Caco-2 (cell line): ENCODE measurements around the gene PSRC1. TPM values are rescaled to one million over a fixed set of nuclear protein-coding genes. Genes with fewer than 3 reads are reported as not detected.

Experiments
- BruUV-seq: library from RNA; stranded (reverse); fragments of 400-500 nt; replicated peaks from 2 replicates; lab custom pipeline; 2021; lab: Mats Ljungman, UMichigan
- CTCF ChIA-PET: fragments of 300-600 bp; sonication (Branson Sonifier 250); formaldehyde crosslinking; loops from one replicate; lab custom pipeline; 2022; ENCODE audit warnings: antibody characterized with exemption; lab: Charles Lee
- POLR2A ChIA-PET: fragments of 300-600 bp; sonication (Branson Sonifier 250); formaldehyde crosslinking; loops from one replicate; lab custom pipeline; 2022; ENCODE audit warnings: antibody characterized with exemption; lab: Charles Lee
- DNase-seq, 2 experiments: peaks; one replicate each; pipeline versions ENCODE4 v3.0.0 to v3.0.0-alpha.2; 2020 to 2022
- H3K27me3 ChIP-seq: replicated peaks from 2 replicates; pipeline ENCODE4 v1.6.0; 2011; ENCODE audit warnings: low read length; ENCODE audit not compliant: control insufficient read depth, insufficient read depth
- H3K36me3 ChIP-seq: 2 replicates; pipeline ENCODE4 v1.5.1; 2011; ENCODE audit warnings: low read length; ENCODE audit not compliant: control insufficient read depth, insufficient read depth
- H3K4me1 ChIP-seq: fragments of 250-450 bp; sonication (Bioruptor Pico); 2 replicates; pipeline ENCODE4 v1.5.1; 2020; ENCODE audit warnings: mild to moderate bottlenecking
- H3K4me3 ChIP-seq: 2 replicates; pipeline ENCODE4 v1.5.1; 2011; ENCODE audit warnings: low read depth, mild to moderate bottlenecking, control low read depth, low read length
- H3K9me3 ChIP-seq: fragments of 250-450 bp; sonication (Bioruptor Pico); 2 replicates; pipeline ENCODE4 v1.5.1; 2020; ENCODE audit warnings: mild to moderate bottlenecking, moderate library complexity
- H3K27ac Mint-ChIP-seq: one replicate; pipeline ENCODE4 v1.8.0; 2022; ENCODE audit warnings: mixed read lengths; ENCODE audit not compliant: unreplicated experiment
- H3K27me3 Mint-ChIP-seq: one replicate; pipeline ENCODE4 v1.8.0; 2022; ENCODE audit warnings: mixed read lengths; ENCODE audit not compliant: insufficient read depth, unreplicated experiment
- H3K36me3 Mint-ChIP-seq: one replicate; pipeline ENCODE4 v1.8.0; 2022; ENCODE audit warnings: mild to moderate bottlenecking, mixed read lengths; ENCODE audit not compliant: insufficient read depth, unreplicated experiment
- H3K4me1 Mint-ChIP-seq: one replicate; pipeline ENCODE4 v1.8.0; 2022; ENCODE audit warnings: low read depth, mixed read lengths; ENCODE audit not compliant: unreplicated experiment
- H3K4me3 Mint-ChIP-seq: one replicate; pipeline ENCODE4 v1.8.0; 2022; ENCODE audit warnings: mild to moderate bottlenecking, moderate library complexity, mixed read lengths; ENCODE audit not compliant: unreplicated experiment
- H3K9me3 Mint-ChIP-seq: one replicate; pipeline ENCODE4 v1.8.0; 2022; ENCODE audit warnings: mixed read lengths; ENCODE audit not compliant: unreplicated experiment
- CTCF ChIP-seq, 2 experiments: fragments of 200-600 bp in 1 of 2; IDR thresholded peaks; 1 replicate in 1 of 2; 2 replicates in 1 of 2; pipeline versions ENCODE4 v1.5.1 to v1.8.0; 2011 to 2022; ENCODE audit warnings: antibody characterized with exemption in 1 of 2, control low read depth in 1 of 2, inconsistent platforms in 1 of 2, low read depth in 1 of 2, low read length in 1 of 2, mild to moderate bottlenecking in 1 of 2, moderate library complexity in 1 of 2; ENCODE audit not compliant: insufficient read depth in 1 of 2, severe bottlenecking in 1 of 2, unreplicated experiment in 1 of 2
- intact Hi-C: fragments of 100-400 bp; cut with micrococcal nuclease; formaldehyde crosslinking; loops from one replicate; pipeline ENCODE4 v1.10.0; 2022; ENCODE audit not compliant: unreplicated experiment
- total RNA-seq: library from RNA; stranded (reverse); gene quantifications from 2 replicates; pipeline ENCODE4 v1.2.3, GENCODE V29; 2022

Gene PSRC1
- total RNA-seq, 1 experiment from 2014 or later = 24.9 TPM

GRCh38 chr1:109315288-109315687 is 32.3 kb upstream of the PSRC1 start:
- Histone ChIP-seq H3K4me3 (no peak overlapping the region), H3K4me1 (no peaks in the 10 kb centered on the region), H3K36me3 (no peaks in the 10 kb centered on the region), H3K27me3 (no peaks in the 10 kb centered on the region), H3K9me3 (no peaks in the 10 kb centered on the region)
- Mint-ChIP-seq H3K4me3 (no peak overlapping the region), H3K27ac (no peak overlapping the region), H3K27me3 (no peaks in the 10 kb centered on the region), H3K36me3 (peaks cover 17% of the 10 kb centered on the region), H3K4me1 (no peaks in the 10 kb centered on the region), H3K9me3 (no peaks in the 10 kb centered on the region)
- intact Hi-C loops = no loop called here
- BruUV-seq = no TSS peak
- no peak for TF ChIP-seq CTCF (IDR thresholded peaks at IDR 0.05; ENCODE audit: insufficient read depth in 1 of 2, low read depth in 1 of 2, low read length in 1 of 2, severe bottlenecking in 1 of 2, unreplicated experiment in 1 of 2)
- ChIA-PET CTCF (no interaction called here), POLR2A (no interaction called here)
- no peak for DNase-seq

GRCh38 chr1:109314795-109315194 is 31.9 kb upstream of the PSRC1 start:
- no peak for TF ChIP-seq CTCF (IDR thresholded peaks at IDR 0.05; ENCODE audit: insufficient read depth in 1 of 2, low read depth in 1 of 2, low read length in 1 of 2, severe bottlenecking in 1 of 2, unreplicated experiment in 1 of 2)
- Histone ChIP-seq H3K4me3 (no peak overlapping the region), H3K9me3 (no peaks in the 10 kb centered on the region), H3K4me1 (no peaks in the 10 kb centered on the region), H3K36me3 (no peaks in the 10 kb centered on the region), H3K27me3 (no peaks in the 10 kb centered on the region)
- intact Hi-C loops = no loop called here
- POLR2A ChIA-PET = no interaction called here
- no TSS peak for BruUV-seq
- CTCF ChIA-PET = no interaction called here
- Mint-ChIP-seq H3K9me3 (no peaks in the 10 kb centered on the region), H3K4me3 (no peak overlapping the region), H3K36me3 (peaks cover 17% of the 10 kb centered on the region), H3K4me1 (no peaks in the 10 kb centered on the region), H3K27me3 (no peaks in the 10 kb centered on the region), H3K27ac (no peak overlapping the region)
- DNase-seq = no peak

GRCh38 chr1:109312978-109313775 is 30.2 kb upstream of the PSRC1 start:
- Histone ChIP-seq H3K4me3 (no peak overlapping the region), H3K4me1 (no peaks in the 10 kb centered on the region), H3K36me3 (no peaks in the 10 kb centered on the region), H3K9me3 (no peaks in the 10 kb centered on the region), H3K27me3 (no peaks in the 10 kb centered on the region)
- Mint-ChIP-seq H3K36me3 (peaks cover 17% of the 10 kb centered on the region), H3K4me1 (no peaks in the 10 kb centered on the region), H3K27ac (no peak overlapping the region), H3K4me3 (no peak overlapping the region), H3K27me3 (no peaks in the 10 kb centered on the region), H3K9me3 (no peaks in the 10 kb centered on the region)
- intact Hi-C loops = no loop called here
- CTCF ChIA-PET = interaction anchor here (0.7 kb wide), 1 partner anchor 40 kb away, joined by 3 read pairs; no protein-coding TSS in a partner anchor
- DNase-seq = no peak
- POLR2A ChIA-PET = interaction anchor here (1.1 kb wide), 1 partner anchor 85 kb away, joined by 3 read pairs; the partner anchor contains the start of gene SORT1
- no peak for TF ChIP-seq CTCF (IDR thresholded peaks at IDR 0.05; ENCODE audit: insufficient read depth in 1 of 2, low read depth in 1 of 2, low read length in 1 of 2, severe bottlenecking in 1 of 2, unreplicated experiment in 1 of 2)
- BruUV-seq = no TSS peak
